SJSA1 (cell line): ENCODE results near the gene R3HDML. TPM values are rescaled to one million over a fixed set of nuclear protein-coding genes. Genes with fewer than 3 reads are reported as not detected.
"Not testable (repeated sequence)": the region's sequence is repeated elsewhere in the genome, so short reads cannot be mapped to it uniquely, and the experiment has no call there.

Source experiments
- DNase-seq, 2 experiments: peaks; one replicate each; pipeline ENCODE4 v3.0.0-alpha.2; 2015 to 2020; ENCODE audit warnings: low spot score in 2 of 2, low read depth in 1 of 2
- H3K27ac ChIP-seq: fragments of 250-450 bp; sonication (Bioruptor Pico); 2 replicates; pipeline ENCODE4 v1.5.1; 2020; ENCODE audit warnings: mild to moderate bottlenecking, moderate library complexity
- H3K27me3 ChIP-seq: fragments of 250-450 bp; sonication (Bioruptor Pico); replicated peaks from 2 replicates; pipeline ENCODE4 v1.5.1; 2020; ENCODE audit warnings: mild to moderate bottlenecking, moderate library complexity
- H3K36me3 ChIP-seq: fragments of 250-450 bp; sonication (Bioruptor Pico); 2 replicates; pipeline ENCODE4 v1.5.1; 2020; ENCODE audit warnings: mild to moderate bottlenecking
- H3K4me1 ChIP-seq: fragments of 250-450 bp; sonication (Bioruptor Pico); replicated peaks from 2 replicates; pipeline ENCODE4 v1.6.1; 2021; ENCODE audit warnings: mild to moderate bottlenecking
- H3K4me3 ChIP-seq: fragments of 250-450 bp; sonication (Bioruptor Pico); 2 replicates; pipeline ENCODE4 v1.5.1; 2020; ENCODE audit warnings: mild to moderate bottlenecking
- H3K9me3 ChIP-seq: fragments of 250-450 bp; sonication (Bioruptor Pico); replicated peaks from 2 replicates; pipeline ENCODE4 v1.5.1; 2020; ENCODE audit warnings: mild to moderate bottlenecking
- total RNA-seq: library from RNA; depleted of rRNA; stranded (reverse); fragments of >200 nt; shearing (Covaris generic); gene quantifications from 2 replicates; pipeline ENCODE4 v1.2.3, GENCODE V29; 2014

R3HDML gene
- total RNA-seq, 1 experiment from 2014 or later = not detected

GRCh38 chr20:44343162-44343675, 6.4 kb downstream of the R3HDML start:
- H3K4me3 ChIP-seq = no peak overlapping the region
- no peaks in the 10 kb centered on the region for H3K27me3 ChIP-seq
- no peaks in the 10 kb centered on the region for H3K9me3 ChIP-seq
- H3K27ac ChIP-seq = no peak overlapping the region
- no peaks in the 10 kb centered on the region for H3K36me3 ChIP-seq
- DNase-seq = no peak
- no peaks in the 10 kb centered on the region for H3K4me1 ChIP-seq

GRCh38 chr20:44344723-44345122, 7.9 kb downstream of the R3HDML start:
- DNase-seq = no peak
- no peak overlapping the region for H3K27ac ChIP-seq
- H3K9me3 ChIP-seq = no peaks in the 10 kb centered on the region
- no peaks in the 10 kb centered on the region for H3K36me3 ChIP-seq
- no peaks in the 10 kb centered on the region for H3K27me3 ChIP-seq
- no peaks in the 10 kb centered on the region for H3K4me1 ChIP-seq
- no peak overlapping the region for H3K4me3 ChIP-seq

- Histone ChIP-seq H3K27ac (no peak overlapping the region), H3K27me3 (no peaks in the 10 kb centered on the region), H3K4me1 (no peaks in the 10 kb centered on the region), H3K9me3 (no peaks in the 10 kb centered on the region), H3K36me3 (no peaks in the 10 kb centered on the region), H3K4me3 (no peak overlapping the region)
- DNase-seq = no peak
Observed at GRCh38 chr20:44345147-44345546, 8.3 kb downstream of the R3HDML start.

- H3K4me3 ChIP-seq, H3K4me1 ChIP-seq, H3K9me3 ChIP-seq, H3K36me3 ChIP-seq, H3K27ac ChIP-seq, H3K27me3 ChIP-seq, DNase-seq: not testable (repeated sequence)
Observed at GRCh38 chr20:44345941-44346340, 9.1 kb downstream of the R3HDML start.

- H3K4me1 ChIP-seq = no peaks in the 10 kb centered on the region
- no peak overlapping the region for H3K4me3 ChIP-seq
- DNase-seq = no peak
- no peaks in the 10 kb centered on the region for H3K9me3 ChIP-seq
- H3K27ac ChIP-seq = no peak overlapping the region
- no peaks in the 10 kb centered on the region for H3K36me3 ChIP-seq
- H3K27me3 ChIP-seq = no peaks in the 10 kb centered on the region
Observed at GRCh38 chr20:44348168-44348659, 11.4 kb downstream of the R3HDML start.

GRCh38 chr20:44349349-44349748, 12.5 kb downstream of the R3HDML start:
- no peak overlapping the region for H3K27ac ChIP-seq
- no peaks in the 10 kb centered on the region for H3K36me3 ChIP-seq
- H3K4me3 ChIP-seq = no peak overlapping the region
- no peaks in the 10 kb centered on the region for H3K27me3 ChIP-seq
- H3K4me1 ChIP-seq = no peaks in the 10 kb centered on the region
- no peaks in the 10 kb centered on the region for H3K9me3 ChIP-seq
- DNase-seq = no peak

GRCh38 chr20:44350567-44350966, 13.7 kb downstream of the R3HDML start:
- no peaks in the 10 kb centered on the region for H3K9me3 ChIP-seq
- no peak overlapping the region for H3K4me3 ChIP-seq
- H3K27me3 ChIP-seq = no peaks in the 10 kb centered on the region; the same call in 1 of the 2 replicates
- no peak overlapping the region for H3K27ac ChIP-seq
- H3K4me1 ChIP-seq = no peaks in the 10 kb centered on the region
- no peaks in the 10 kb centered on the region for H3K36me3 ChIP-seq
- DNase-seq = no peak

- Histone ChIP-seq H3K4me1 (no peaks in the 10 kb centered on the region), H3K4me3 (no peak overlapping the region), H3K36me3 (no peaks in the 10 kb centered on the region), H3K27ac (no peak overlapping the region), H3K9me3 (no peaks in the 10 kb centered on the region), H3K27me3 (peaks cover 4% of the 10 kb centered on the region; the same call in 1 of the 2 replicates)
- no peak for DNase-seq
Observed at GRCh38 chr20:44354979-44355497, 18.2 kb downstream of the R3HDML start.

GRCh38 chr20:44355498-44356352, 18.9 kb downstream of the R3HDML start, which contains the start of gene HNF4A:
Gene HNF4A, plus strand, starts transcription at chr20:44355699. Its CDS starts 106 bp downstream, at chr20:44355805.
- H3K27ac ChIP-seq = no peak within 1 kb of the TSS
- no peak for DNase-seq
- no peaks in the 10 kb centered on the region for H3K36me3 ChIP-seq
- no peaks in the 10 kb centered on the region for H3K4me1 ChIP-seq
- H3K9me3 ChIP-seq = no peaks in the 10 kb centered on the region
- H3K27me3 ChIP-seq = peaks cover 4% of the 10 kb centered on the region; the same call in 1 of the 2 replicates
- no peak within 1 kb of the TSS for H3K4me3 ChIP-seq

- Histone ChIP-seq H3K27me3 (peaks cover 4% of the 10 kb centered on the region; the same call in 1 of the 2 replicates), H3K4me3 (no peak overlapping the region), H3K36me3 (no peaks in the 10 kb centered on the region), H3K9me3 (no peaks in the 10 kb centered on the region), H3K27ac (no peak overlapping the region), H3K4me1 (no peaks in the 10 kb centered on the region)
- DNase-seq = no peak
Observed at GRCh38 chr20:44356353-44356723, 19.5 kb downstream of the R3HDML start.

- no peaks in the 10 kb centered on the region for H3K36me3 ChIP-seq
- H3K9me3 ChIP-seq = no peaks in the 10 kb centered on the region
- H3K27me3 ChIP-seq = peaks cover 4% of the 10 kb centered on the region; the same call in 1 of the 2 replicates
- no peak overlapping the region for H3K4me3 ChIP-seq
- no peaks in the 10 kb centered on the region for H3K4me1 ChIP-seq
- H3K27ac ChIP-seq = no peak overlapping the region
- DNase-seq = no peak
Observed at GRCh38 chr20:44357020-44357419, 20.2 kb downstream of the R3HDML start.

GRCh38 chr20:44357555-44358125, 20.8 kb downstream of the R3HDML start:
- Histone ChIP-seq H3K4me3 (no peak overlapping the region), H3K27me3 (peaks cover 4% of the 10 kb centered on the region; the same call in 1 of the 2 replicates), H3K36me3 (no peaks in the 10 kb centered on the region), H3K4me1 (no peaks in the 10 kb centered on the region), H3K9me3 (no peaks in the 10 kb centered on the region), H3K27ac (no peak overlapping the region)
- DNase-seq = no peak

GRCh38 chr20:44358776-44359175, 21.9 kb downstream of the R3HDML start:
- H3K36me3 ChIP-seq = no peaks in the 10 kb centered on the region
- DNase-seq = no peak

GRCh38 chr20:44360221-44360620, 23.4 kb downstream of the R3HDML start:
- Histone ChIP-seq H3K4me1 (no peaks in the 10 kb centered on the region), H3K36me3 (no peaks in the 10 kb centered on the region), H3K4me3 (no peak overlapping the region), H3K27me3 (peaks cover 4% of the 10 kb centered on the region; the same call in 1 of the 2 replicates), H3K9me3 (no peaks in the 10 kb centered on the region), H3K27ac (no peak overlapping the region)
- DNase-seq = no peak

More at GRCh38 chr20:44358776-44359175, 21.9 kb downstream of the R3HDML start:
- Histone ChIP-seq H3K4me3 (no peak overlapping the region), H3K4me1 (no peaks in the 10 kb centered on the region), H3K27me3 (peaks cover 4% of the 10 kb centered on the region; the same call in 1 of the 2 replicates), H3K9me3 (no peaks in the 10 kb centered on the region), H3K27ac (no peak overlapping the region)
